Measurements from ENCODE around the gene GPN1. TPM values are rescaled to one million over a fixed set of nuclear protein-coding genes. Genes with fewer than 3 reads are reported as not detected.
A peak's percentile ranks its signal among the peaks of the same experiment; 100 is the strongest.
"Not testable (repeated sequence)": the region's sequence is repeated elsewhere in the genome, so short reads cannot be mapped to it uniquely, and the experiment has no call there.

Gene GPN1
- total RNA-seq, 4 donors from 2014 or later: 21.0 to 30.5 (median 24.2) TPM

GRCh38 chr2:27583390-27583915 lies 45.4 kb upstream of the GPN1 start:
- peaks cover 26% of the 10 kb centered on the region for H3K4me1 ChIP-seq

DNA sequence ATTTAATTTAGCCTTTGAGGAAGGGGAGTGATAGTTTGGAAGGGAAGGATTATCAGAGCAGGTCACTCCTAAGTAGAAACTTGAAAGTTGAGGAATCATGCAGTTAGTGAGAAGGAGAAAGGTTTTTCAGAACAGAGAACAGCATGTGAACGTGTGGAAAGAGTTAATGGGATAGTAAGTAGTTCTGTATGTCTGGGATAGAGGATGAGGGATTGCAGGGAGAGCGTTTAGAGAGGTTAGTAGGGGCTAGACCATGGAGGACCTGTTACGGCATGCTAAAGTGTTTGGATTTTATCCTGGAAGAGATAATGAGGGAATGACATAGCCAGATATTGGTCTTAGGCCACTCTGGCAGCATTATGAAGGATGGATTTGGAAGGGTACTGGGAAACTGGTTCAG lies 44.3 kb upstream of the GPN1 start:
- H3K27me3 ChIP-seq: no peaks in the 10 kb centered on the region
- TF ChIP-seq POLR2AphosphoS5 (IDR thresholded peaks at IDR 0.05): no peak
- no peak for TF ChIP-seq EP300 (IDR thresholded peaks at IDR 0.05)
- no peak for TF ChIP-seq POLR2A (IDR thresholded peaks at IDR 0.05)
- TF ChIP-seq, protein P1, sequence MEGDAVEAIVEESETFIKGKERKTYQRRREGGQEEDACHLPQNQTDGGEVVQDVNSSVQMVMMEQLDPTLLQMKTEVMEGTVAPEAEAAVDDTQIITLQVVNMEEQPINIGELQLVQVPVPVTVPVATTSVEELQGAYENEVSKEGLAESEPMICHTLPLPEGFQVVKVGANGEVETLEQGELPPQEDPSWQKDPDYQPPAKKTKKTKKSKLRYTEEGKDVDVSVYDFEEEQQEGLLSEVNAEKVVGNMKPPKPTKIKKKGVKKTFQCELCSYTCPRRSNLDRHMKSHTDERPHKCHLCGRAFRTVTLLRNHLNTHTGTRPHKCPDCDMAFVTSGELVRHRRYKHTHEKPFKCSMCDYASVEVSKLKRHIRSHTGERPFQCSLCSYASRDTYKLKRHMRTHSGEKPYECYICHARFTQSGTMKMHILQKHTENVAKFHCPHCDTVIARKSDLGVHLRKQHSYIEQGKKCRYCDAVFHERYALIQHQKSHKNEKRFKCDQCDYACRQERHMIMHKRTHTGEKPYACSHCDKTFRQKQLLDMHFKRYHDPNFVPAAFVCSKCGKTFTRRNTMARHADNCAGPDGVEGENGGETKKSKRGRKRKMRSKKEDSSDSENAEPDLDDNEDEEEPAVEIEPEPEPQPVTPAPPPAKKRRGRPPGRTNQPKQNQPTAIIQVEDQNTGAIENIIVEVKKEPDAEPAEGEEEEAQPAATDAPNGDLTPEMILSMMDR (IDR thresholded peaks at IDR 0.05): no peak
- H3K9me3 ChIP-seq: no peaks in the 10 kb centered on the region
- H3K27ac ChIP-seq: no peak overlapping the region
- H3K36me3 ChIP-seq: no peaks in the 10 kb centered on the region
- WGBS: 85% methylated on average over 3 of the region's 3 CpGs
- peaks cover 26% of the 10 kb centered on the region for H3K4me1 ChIP-seq
- H3K4me3 ChIP-seq: no peak overlapping the region
- DNase-seq (ENCODE audit: low spot score in 2 of 2): no peak

More at GRCh38 chr2:27583390-27583915, 45.4 kb upstream of the GPN1 start:
- H3K27ac ChIP-seq: peak overlapping the region; percentile 5
- no peak for DNase-seq (ENCODE audit: low spot score in 2 of 2)
- H3K36me3 ChIP-seq: no peaks in the 10 kb centered on the region
- no peak for TF ChIP-seq POLR2AphosphoS5 (IDR thresholded peaks at IDR 0.05)
- TF ChIP-seq EP300 (IDR thresholded peaks at IDR 0.05): no peak
- no peak for TF ChIP-seq POLR2A (IDR thresholded peaks at IDR 0.05)
- H3K27me3 ChIP-seq: no peaks in the 10 kb centered on the region
- 8% methylated on average over 12 of the region's 12 CpGs for WGBS
- H3K9me3 ChIP-seq: peaks cover 6% of the 10 kb centered on the region
- H3K4me3 ChIP-seq: peak overlapping the region; percentile 60

GRCh38 chr2:27587025-27587424 lies 41.8 kb upstream of the GPN1 start:
- Histone ChIP-seq H3K36me3 (no peaks in the 10 kb centered on the region), H3K27me3 (no peaks in the 10 kb centered on the region), H3K4me3 (no peak overlapping the region), H3K27ac (no peak overlapping the region), H3K4me1 (peaks cover 26% of the 10 kb centered on the region), H3K9me3 (peaks cover 9% of the 10 kb centered on the region)
- DNase-seq (ENCODE audit: low spot score in 2 of 2): no peak
- WGBS: 86% methylated on average over 2 of the region's 2 CpGs
- TF ChIP-seq POLR2AphosphoS5 (IDR thresholded peaks at IDR 0.05): no peak
- TF ChIP-seq, protein P1 (IDR thresholded peaks at IDR 0.05): no peak
- no peak for TF ChIP-seq POLR2A (IDR thresholded peaks at IDR 0.05)

GRCh38 chr2:27588308-27588707 lies 40.5 kb upstream of the GPN1 start:
- 93% methylated on average over 2 of the region's 2 CpGs for WGBS
- H3K4me3 ChIP-seq: no peak overlapping the region
- H3K9me3 ChIP-seq: peaks cover 9% of the 10 kb centered on the region
- no peak overlapping the region for H3K27ac ChIP-seq
- H3K27me3 ChIP-seq: no peaks in the 10 kb centered on the region
- no peaks in the 10 kb centered on the region for H3K36me3 ChIP-seq
- no peak for DNase-seq (ENCODE audit: low spot score in 2 of 2)
- no peak for TF ChIP-seq POLR2AphosphoS5 (IDR thresholded peaks at IDR 0.05)
- H3K4me1 ChIP-seq: peaks cover 23% of the 10 kb centered on the region

DNA sequence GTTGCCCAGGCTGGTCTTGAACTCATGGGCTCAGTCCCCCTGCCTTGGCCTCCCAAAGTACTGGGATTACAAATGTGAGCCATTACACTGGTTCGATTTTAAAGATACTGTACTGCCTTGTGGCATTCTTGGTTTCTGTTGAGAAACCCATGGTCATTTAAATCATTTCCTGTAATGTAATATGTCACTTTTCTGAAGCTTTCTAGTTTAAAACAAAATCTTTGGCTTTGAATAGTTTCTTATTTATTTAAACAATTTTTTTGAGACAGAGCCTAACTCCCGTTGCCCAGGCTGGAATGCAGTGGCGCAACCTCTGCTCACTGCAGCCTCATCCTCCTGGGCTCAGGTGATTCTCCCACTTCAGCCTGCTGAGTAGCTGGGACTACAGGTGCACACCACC lies 37.1 kb upstream of the GPN1 start:
- WGBS: 93% methylated on average over 3 of the region's 3 CpGs
- H3K36me3 ChIP-seq: peaks cover 5% of the 10 kb centered on the region
- no peak for DNase-seq (ENCODE audit: low spot score in 2 of 2)

DNA sequence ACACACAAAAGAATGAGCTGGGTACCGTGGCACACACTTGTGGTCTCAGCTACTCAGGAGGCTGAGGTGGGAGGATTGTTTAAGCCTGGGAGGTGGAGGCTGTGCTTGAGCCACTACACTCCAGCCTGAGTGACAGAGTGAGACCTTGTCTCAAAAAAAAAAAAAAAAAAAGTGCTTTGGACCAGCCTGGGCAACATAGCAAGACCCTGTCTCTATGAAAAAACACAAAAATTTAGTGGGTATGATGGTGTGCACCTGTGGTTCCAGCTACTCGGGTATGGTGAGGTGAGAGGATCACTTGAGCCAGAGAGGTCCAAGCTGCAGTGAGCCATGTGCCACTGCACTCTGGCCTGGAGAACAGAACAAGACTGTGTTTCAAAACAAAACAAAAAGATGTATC lies 35.6 kb upstream of the GPN1 start:
- no peak for DNase-seq (ENCODE audit: low spot score in 2 of 2)
- H3K27ac ChIP-seq: no peak overlapping the region
- H3K4me1 ChIP-seq: no peaks in the 10 kb centered on the region
- H3K9me3 ChIP-seq: peaks cover 15% of the 10 kb centered on the region
- WGBS: 95% methylated on average over 2 of the region's 2 CpGs
- H3K4me3 ChIP-seq: no peak overlapping the region
- peaks cover 5% of the 10 kb centered on the region for H3K36me3 ChIP-seq
- TF ChIP-seq EP300 (IDR thresholded peaks at IDR 0.05): no peak
- TF ChIP-seq, protein P1 (IDR thresholded peaks at IDR 0.05): no peak
- TF ChIP-seq POLR2A (IDR thresholded peaks at IDR 0.05): no peak
- TF ChIP-seq POLR2AphosphoS5 (IDR thresholded peaks at IDR 0.05): no peak
- no peaks in the 10 kb centered on the region for H3K27me3 ChIP-seq

More for the DNA sequence above, 37.1 kb upstream of the GPN1 start:
- no peaks in the 10 kb centered on the region for H3K27me3 ChIP-seq
- H3K27ac ChIP-seq: no peak overlapping the region
- no peak for TF ChIP-seq POLR2A (IDR thresholded peaks at IDR 0.05)
- TF ChIP-seq, protein P1 (IDR thresholded peaks at IDR 0.05): no peak
- H3K4me3 ChIP-seq: no peak overlapping the region
- peaks cover 15% of the 10 kb centered on the region for H3K9me3 ChIP-seq
- H3K4me1 ChIP-seq: no peaks in the 10 kb centered on the region

GRCh38 chr2:27594020-27594703 lies 34.7 kb upstream of the GPN1 start:
- 95% methylated on average over 19 of the region's 45 CpGs for WGBS
- H3K4me1 ChIP-seq; H3K27me3 ChIP-seq; H3K27ac ChIP-seq; DNase-seq (ENCODE audit: low spot score in 2 of 2); H3K4me3 ChIP-seq; H3K36me3 ChIP-seq: not testable (repeated sequence)
- peaks cover 15% of the 10 kb centered on the region for H3K9me3 ChIP-seq

DNA sequence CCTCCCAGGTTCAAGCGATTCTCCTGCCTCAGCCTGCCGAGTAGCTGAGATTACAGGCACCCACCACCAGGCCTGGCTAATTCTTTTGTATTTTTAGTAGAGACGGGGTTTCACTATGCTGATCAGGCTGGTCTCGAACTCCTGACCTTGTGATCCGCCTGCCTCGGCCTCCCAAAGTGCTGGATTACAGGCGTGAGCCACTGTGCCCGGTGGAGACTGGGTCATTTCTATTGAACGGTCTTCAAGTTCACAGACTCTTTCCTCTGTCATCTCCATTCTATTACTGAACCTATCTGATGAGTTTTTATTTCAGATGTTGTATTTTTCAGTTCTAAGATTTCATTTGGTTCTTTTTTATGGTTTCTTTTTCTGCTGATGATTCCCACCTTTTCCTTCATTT lies 33.4 kb upstream of the GPN1 start:
- not testable (repeated sequence) for H3K4me1 ChIP-seq

More for the DNA sequence above, 33.4 kb upstream of the GPN1 start:
- not testable (repeated sequence) for H3K27ac ChIP-seq; H3K27me3 ChIP-seq; H3K4me3 ChIP-seq; DNase-seq (ENCODE audit: low spot score in 2 of 2)
- WGBS: 96% methylated on average over 9 of the region's 9 CpGs
- H3K36me3 ChIP-seq: peaks cover 12% of the 10 kb centered on the region
- peaks cover 15% of the 10 kb centered on the region for H3K9me3 ChIP-seq
